ENCODE measurements around the gene WT1. TPM values are rescaled to one million over a fixed set of nuclear protein-coding genes. Genes with fewer than 3 reads are reported as not detected.

The WT1 gene
- total and polyA plus RNA-seq, 4 donors, result 0.07 to 0.92 (median 0.47) TPM

- H3K4me1 ChIP-seq (ENCODE audit: control insufficient read depth in 5 of 5, insufficient read depth in 5 of 5, low read length in 5 of 5), result peaks cover 0 to 9% (median 1%) of the 10 kb centered on the region in 5 donors
- H3K9ac ChIP-seq (ENCODE audit: insufficient read depth in 1 of 2, low read length in 2 of 2), result no peak overlapping the region
- H3K4me3 ChIP-seq, result no peak overlapping the region
- 22 to 27% methylated on average over 9 of the region's 9 CpGs for WGBS, 2 donors
- no peak overlapping the region for H3K27ac ChIP-seq (ENCODE audit: low read depth in 1 of 2, low read length in 1 of 2)
- H3K36me3 ChIP-seq (ENCODE audit: control insufficient read depth in 4 of 4, insufficient read depth in 4 of 4, low read length in 4 of 4), result no peaks in the 10 kb centered on the region
- TF ChIP-seq CTCF (IDR thresholded peaks at IDR 0.05; ENCODE audit: control extremely low read depth, extremely low read depth), result no peak
- DNase-seq, result peak in 1 of 3 donors; percentile 5
- ATAC-seq (ENCODE audit: insufficient read depth, low FRiP score), result no peak
- H3K27me3 ChIP-seq (ENCODE audit: control insufficient read depth in 3 of 3, insufficient read depth in 3 of 3, low read length in 2 of 3), result peaks cover 29 to 95% (median 84%) of the 10 kb centered on the region in 3 donors
- peaks cover 0 to 12% (median 0%) of the 10 kb centered on the region in 4 donors for H3K9me3 ChIP-seq (ENCODE audit: control insufficient read depth in 4 of 4, insufficient read depth in 3 of 4, low read length in 3 of 4)
Observed at GRCh38 chr11:32440916-32441315, 5.6 kb upstream of the WT1 start.

- Histone ChIP-seq H3K27ac (ENCODE audit: low read depth in 1 of 2, low read length in 1 of 2) (no peak overlapping the region), H3K36me3 (ENCODE audit: control insufficient read depth in 4 of 4, insufficient read depth in 4 of 4, low read length in 4 of 4) (no peaks in the 10 kb centered on the region), H3K4me3 (no peak overlapping the region), H3K4me1 (ENCODE audit: control insufficient read depth in 5 of 5, insufficient read depth in 5 of 5, low read length in 5 of 5) (peaks cover 0 to 14% (median 6%) of the 10 kb centered on the region in 5 donors), H3K27me3 (ENCODE audit: control insufficient read depth in 3 of 3, insufficient read depth in 3 of 3, low read length in 2 of 3) (peaks cover 32 to 95% (median 89%) of the 10 kb centered on the region in 3 donors), H3K9ac (ENCODE audit: insufficient read depth in 1 of 2, low read length in 2 of 2) (no peak overlapping the region), H3K9me3 (ENCODE audit: control insufficient read depth in 4 of 4, insufficient read depth in 3 of 4, low read length in 3 of 4) (peaks cover 0 to 12% (median 0%) of the 10 kb centered on the region in 4 donors)
- ATAC-seq (ENCODE audit: insufficient read depth, low FRiP score) (no peak), DNase-seq (peak in 1 of 3 donors; percentile 33)
- TF ChIP-seq CTCF (IDR thresholded peaks at IDR 0.05; ENCODE audit: control extremely low read depth, extremely low read depth), result no peak
- WGBS, 2 donors, result 29% methylated on average over 6 of the region's 6 CpGs
Observed at GRCh38 chr11:32440312-32440908, 5.1 kb upstream of the WT1 start.

GRCh38 chr11:32439501-32440210 is 4.3 kb upstream of the WT1 start:
- 10 to 15% methylated on average over 21 of the region's 21 CpGs for WGBS, 2 donors
- H3K36me3 ChIP-seq (ENCODE audit: control insufficient read depth in 4 of 4, insufficient read depth in 4 of 4, low read length in 4 of 4), result no peaks in the 10 kb centered on the region
- DNase-seq, result peak in 1 of 3 donors; percentile 30
- no peak for TF ChIP-seq CTCF (IDR thresholded peaks at IDR 0.05; ENCODE audit: control extremely low read depth, extremely low read depth)
- no peak for ATAC-seq (ENCODE audit: insufficient read depth, low FRiP score)
- peaks cover 0 to 14% (median 6%) of the 10 kb centered on the region in 5 donors for H3K4me1 ChIP-seq (ENCODE audit: control insufficient read depth in 5 of 5, insufficient read depth in 5 of 5, low read length in 5 of 5)
- no peak overlapping the region for H3K9ac ChIP-seq (ENCODE audit: insufficient read depth in 1 of 2, low read length in 2 of 2)
- peaks cover 0 to 12% (median 0%) of the 10 kb centered on the region in 4 donors for H3K9me3 ChIP-seq (ENCODE audit: control insufficient read depth in 4 of 4, insufficient read depth in 3 of 4, low read length in 3 of 4)
- no peak overlapping the region for H3K4me3 ChIP-seq
- H3K27me3 ChIP-seq (ENCODE audit: control insufficient read depth in 3 of 3, insufficient read depth in 3 of 3, low read length in 2 of 3), result peaks cover 39 to 91% (median 86%) of the 10 kb centered on the region in 3 donors
- H3K27ac ChIP-seq (ENCODE audit: low read depth in 1 of 2, low read length in 1 of 2), result no peak overlapping the region
